Liver (tissue), 9 donors: ENCODE measurements around the gene PARN. TPM values are rescaled to one million over a fixed set of nuclear protein-coding genes. Genes with fewer than 3 reads are reported as not detected.
"Not testable (repeated sequence)": the region's sequence is repeated elsewhere in the genome, so short reads cannot be mapped to it uniquely, and the experiment has no call there.

Source experiments
- DNase-seq: peaks from one replicate; pipeline ENCODE4 v3.0.0-alpha.2; 2017; ENCODE audit warnings: low spot score
- H3K27ac ChIP-seq, 2 donors: one replicate each; pipeline ENCODE4 v1.7.0; 2013; ENCODE audit warnings: inconsistent platforms in 2 of 2, low read length in 2 of 2, control low read depth in 1 of 2, low read depth in 1 of 2, mild to moderate bottlenecking in 1 of 2
- H3K27me3 ChIP-seq, 4 donors: one replicate each; pipeline versions ENCODE4 v1.6.1 to v1.7.0; 2013; ENCODE audit warnings: low read length in 3 of 4, inconsistent platforms in 1 of 4, mild to moderate bottlenecking in 1 of 4, moderate library complexity in 1 of 4; ENCODE audit not compliant: control insufficient read depth in 4 of 4, insufficient read depth in 4 of 4
- H3K36me3 ChIP-seq, 4 donors: one replicate each; pipeline versions ENCODE4 v1.6.1 to v1.7.0; 2013; ENCODE audit warnings: low read length in 3 of 4, mild to moderate bottlenecking in 3 of 4, low read depth in 1 of 4, moderate library complexity in 1 of 4; ENCODE audit not compliant: control insufficient read depth in 4 of 4, insufficient read depth in 3 of 4
- H3K4me1 ChIP-seq, 4 donors: one replicate each; pipeline versions ENCODE4 v1.6.1 to v1.7.0; 2013; ENCODE audit warnings: low read length in 3 of 4, mild to moderate bottlenecking in 3 of 4, moderate library complexity in 1 of 4; ENCODE audit not compliant: control insufficient read depth in 4 of 4, insufficient read depth in 4 of 4
- H3K4me3 ChIP-seq, 3 donors: one replicate each; pipeline versions ENCODE4 v1.6.1 to v1.7.0; 2013; ENCODE audit warnings: low read length in 3 of 3, control low read depth in 1 of 3, low read depth in 1 of 3, mild to moderate bottlenecking in 1 of 3
- H3K9ac ChIP-seq, 2 donors: one replicate each; pipeline ENCODE4 v1.7.0; 2013; ENCODE audit warnings: low read length in 2 of 2, mild to moderate bottlenecking in 2 of 2, moderate library complexity in 2 of 2, control low read depth in 1 of 2, low read depth in 1 of 2
- H3K9me3 ChIP-seq, 4 donors: one replicate each; pipeline versions ENCODE4 v1.6.1 to v1.7.0; 2013; ENCODE audit warnings: low read length in 3 of 4; ENCODE audit not compliant: control insufficient read depth in 4 of 4
- EGR1 ChIP-seq, 2 donors: IDR thresholded peaks; 2 replicates each; pipeline ENCODE4 v1.6.1; 2016 to 2018; ENCODE audit warnings: antibody characterized with exemption in 2 of 2, low read depth in 2 of 2
- FOXA1 ChIP-seq: IDR thresholded peaks from 2 replicates; pipeline ENCODE4 v1.6.1; 2016; ENCODE audit warnings: antibody characterized with exemption
- FOXA2 ChIP-seq: IDR thresholded peaks from 2 replicates; pipeline ENCODE4 v1.6.1; 2016; ENCODE audit warnings: antibody characterized with exemption
- GABPA ChIP-seq, 2 donors: IDR thresholded peaks in 1 of 2; conservative IDR thresholded peaks in 1 of 2; 2 replicates each; pipeline ENCODE4 v1.6.1; 2016; ENCODE audit warnings: antibody characterized with exemption in 2 of 2, mild to moderate bottlenecking in 1 of 2, moderate library complexity in 1 of 2
- HNF4G ChIP-seq: IDR thresholded peaks from 2 replicates; pipeline ENCODE4 v1.6.1; 2016; ENCODE audit warnings: antibody characterized with exemption
- JUND ChIP-seq, 2 donors: IDR thresholded peaks; 2 replicates each; pipeline ENCODE4 v1.6.1; 2016; ENCODE audit warnings: antibody characterized with exemption in 2 of 2
- NR2F2 ChIP-seq: IDR thresholded peaks from 2 replicates; pipeline ENCODE4 v1.6.1; 2016; ENCODE audit warnings: antibody characterized with exemption
- RAD21 ChIP-seq, 2 donors: IDR thresholded peaks; 2 replicates each; pipeline ENCODE4 v1.6.1; 2016; ENCODE audit warnings: antibody characterized with exemption in 2 of 2, mild to moderate bottlenecking in 2 of 2
- SP1 ChIP-seq: IDR thresholded peaks from 2 replicates; pipeline ENCODE4 v1.6.1; 2018; ENCODE audit warnings: antibody characterized with exemption, mild to moderate bottlenecking
- TAF1 ChIP-seq: conservative IDR thresholded peaks from 2 replicates; pipeline ENCODE4 v1.6.1; 2016; ENCODE audit warnings: antibody characterized with exemption, mild to moderate bottlenecking
- YY1 ChIP-seq: IDR thresholded peaks from 2 replicates; pipeline ENCODE4 v1.6.1; 2016; ENCODE audit warnings: antibody characterized with exemption, mild to moderate bottlenecking
- WGBS: extraction: QIAGEN DNeasy Blood & Tissue Kit; methylation state at CpG from one replicate; pipeline ENCODE4 v1.1.7; 2013; 5-methylcytosine and 5-hydroxymethylcytosine counted together
- polyA plus RNA-seq, 2 donors: library from polyadenylated mRNA; stranded (reverse) in 1 of 2; unstranded in 1 of 2; fragments of 200-250 nt in 1 of 2; fragments of >200 nt in 1 of 2; fragmentation: Nextera tagmentation in 1 of 2; extraction: Ambion mirVana in 1 of 2; gene quantifications; one replicate each; pipeline versions ENCODE4 v1.2.1 to v1.2.3, GENCODE V29; 2013 to 2015
- total RNA-seq, 2 donors: library from RNA; depleted of rRNA; stranded (reverse); fragments of >200 nt; gene quantifications; one replicate each; pipeline ENCODE4 v1.2.3, GENCODE V29; 2014
- TF ChIP-seq, protein P1 (sequence below): IDR thresholded peaks from 2 replicates; pipeline ENCODE4 v1.6.1; 2016; ENCODE audit warnings: antibody characterized with exemption
- TF ChIP-seq, protein P2 (sequence below): IDR thresholded peaks from 2 replicates; pipeline ENCODE4 v1.6.1; 2016; ENCODE audit warnings: antibody characterized with exemption
- TF ChIP-seq, protein P3 (sequence below): IDR thresholded peaks from 2 replicates; pipeline ENCODE4 v1.6.1; 2016; ENCODE audit warnings: antibody characterized with exemption, mild to moderate bottlenecking
- TF ChIP-seq, protein P4 (sequence below): fragments of 150-350 bp; IDR thresholded peaks from 2 replicates; pipeline ENCODE4 v1.5.1; 2017; ENCODE audit warnings: improper control_type of control experiment, low read depth, low read length; ENCODE audit not compliant: missing input control
- TF ChIP-seq, protein P5 (sequence below): IDR thresholded peaks from 2 replicates; pipeline ENCODE4 v1.6.1; 2016; ENCODE audit warnings: antibody characterized with exemption
- donor health status: healthy.
- donor health status: healthy.
- donor health status: healthy.
- donor health status: healthy.
- donor health status: healthy.

Gene PARN
- total and polyA plus RNA-seq, 4 donors: 7.9 to 19.7 (median 9.7) TPM

DNA sequence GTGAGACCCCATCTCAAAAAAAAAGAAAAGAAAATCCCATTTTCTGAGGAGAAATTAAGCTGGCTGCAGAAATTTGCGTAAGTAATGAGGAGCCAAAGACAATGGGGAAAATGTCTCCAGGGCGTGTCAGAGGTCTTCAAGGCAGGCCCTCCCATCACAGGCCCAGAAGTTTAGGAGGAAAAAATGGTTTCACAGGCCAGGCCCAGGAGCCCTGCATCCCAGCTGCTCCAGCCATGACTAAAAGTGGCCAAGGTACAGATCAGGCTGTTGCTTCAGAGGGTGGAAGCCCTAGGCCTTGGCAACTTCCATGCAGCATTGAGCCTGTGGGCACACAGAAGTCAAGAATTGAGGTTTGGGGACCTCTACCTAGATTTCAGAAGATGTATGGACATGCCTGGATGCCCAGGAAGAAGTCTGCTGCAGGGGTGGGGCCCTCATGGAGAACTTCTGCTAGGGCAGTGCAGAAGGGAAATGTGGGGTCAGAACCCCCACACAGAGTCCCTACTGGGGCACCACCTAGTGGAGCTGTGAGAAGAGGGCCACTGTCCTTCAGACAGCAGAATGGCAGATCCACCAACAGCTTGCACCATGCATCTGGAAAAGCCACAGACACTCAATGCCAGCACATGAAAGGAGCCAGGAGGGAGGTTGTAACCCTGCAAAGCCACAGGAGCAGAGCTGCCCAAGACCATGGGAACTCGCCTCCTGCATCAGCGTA is 55.2 kb downstream of the PARN start:
- H3K9me3 ChIP-seq, DNase-seq, H3K9ac ChIP-seq, H3K36me3 ChIP-seq, H3K27ac ChIP-seq, H3K27me3 ChIP-seq, H3K4me3 ChIP-seq: not testable (repeated sequence)
- H3K4me1 ChIP-seq: peaks cover 0 to 18% (median 16%) of the 10 kb centered on the region in 4 donors
- peak in 1 of 2 donors; percentile 16 for TF ChIP-seq RAD21 (IDR thresholded peaks at IDR 0.05)
- WGBS: 97% methylated on average over 4 of the region's 4 CpGs

DNA sequence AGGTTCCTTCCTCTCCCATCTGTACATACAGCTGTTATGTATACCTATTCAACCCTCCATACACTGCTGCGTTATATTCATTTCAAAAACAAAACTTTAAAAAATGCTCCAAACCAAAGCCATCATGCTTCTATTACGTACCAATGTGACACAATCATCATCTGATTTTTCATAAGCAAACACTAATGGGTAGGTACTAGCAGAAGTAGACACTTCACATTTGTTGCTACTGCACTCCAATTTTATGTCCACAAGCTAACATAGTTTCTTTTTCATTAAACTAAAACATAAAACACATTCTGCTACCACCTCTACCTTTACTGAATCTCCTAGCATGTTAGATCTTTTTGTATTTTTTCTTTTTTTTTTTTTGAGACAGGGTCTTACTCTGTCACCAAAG is 57.5 kb downstream of the PARN start:
- Histone ChIP-seq H3K9ac (no peak overlapping the region), H3K4me1 (peaks cover 0 to 18% (median 15%) of the 10 kb centered on the region in 4 donors), H3K36me3 (peaks cover 0 to 2% (median 0%) of the 10 kb centered on the region in 4 donors), H3K4me3 (no peak overlapping the region), H3K27me3 (no peaks in the 10 kb centered on the region), H3K27ac (no peak overlapping the region), H3K9me3 (no peaks in the 10 kb centered on the region)
- TF ChIP-seq GABPA (IDR thresholded peaks at IDR 0.05 in 1 of 2, conservative IDR thresholded peaks at IDR 0.05 in 1 of 2): no peak
- TF ChIP-seq YY1: no peak
- WGBS: 97% methylated on average over 2 of the region's 2 CpGs
- DNase-seq: no peak

DNA sequence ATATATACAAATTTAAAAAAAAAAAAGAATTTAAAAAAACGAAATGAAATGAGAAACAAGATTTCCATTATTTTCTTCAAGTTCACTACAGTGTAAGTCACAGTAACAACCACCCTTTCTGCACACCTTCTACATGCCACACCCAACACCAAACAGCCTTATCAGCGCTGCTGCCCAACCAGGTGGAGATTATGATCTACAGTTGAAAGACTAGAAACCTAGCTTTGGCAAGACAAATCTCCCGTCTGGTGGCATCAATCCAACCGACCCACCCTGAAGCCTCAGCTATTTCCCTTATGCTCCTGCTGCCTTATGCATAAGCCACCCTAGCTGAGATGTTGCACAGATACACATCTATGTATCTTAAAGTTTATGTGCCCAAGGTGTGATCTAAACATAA is 60.8 kb downstream of the PARN start:
- Histone ChIP-seq H3K27ac (no peak overlapping the region), H3K9ac (no peak overlapping the region), H3K9me3 (no peaks in the 10 kb centered on the region), H3K4me3 (no peak overlapping the region), H3K27me3 (no peaks in the 10 kb centered on the region), H3K4me1 (peaks cover 5 to 29% (median 23%) of the 10 kb centered on the region in 4 donors), H3K36me3 (no peaks in the 10 kb centered on the region)
- no peak for DNase-seq
- WGBS: 88% methylated on average over 4 of the region's 4 CpGs
- TF ChIP-seq, protein P1, sequence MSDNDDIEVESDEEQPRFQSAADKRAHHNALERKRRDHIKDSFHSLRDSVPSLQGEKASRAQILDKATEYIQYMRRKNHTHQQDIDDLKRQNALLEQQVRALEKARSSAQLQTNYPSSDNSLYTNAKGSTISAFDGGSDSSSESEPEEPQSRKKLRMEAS: no peak
- TF ChIP-seq GABPA (IDR thresholded peaks at IDR 0.05 in 1 of 2, conservative IDR thresholded peaks at IDR 0.05 in 1 of 2): no peak
- no peak for TF ChIP-seq TAF1
- TF ChIP-seq, protein P2, sequence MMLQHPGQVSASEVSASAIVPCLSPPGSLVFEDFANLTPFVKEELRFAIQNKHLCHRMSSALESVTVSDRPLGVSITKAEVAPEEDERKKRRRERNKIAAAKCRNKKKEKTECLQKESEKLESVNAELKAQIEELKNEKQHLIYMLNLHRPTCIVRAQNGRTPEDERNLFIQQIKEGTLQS: no peak
- no peak for TF ChIP-seq FOXA2
- TF ChIP-seq SP1: no peak
- TF ChIP-seq YY1: no peak
- no peak for TF ChIP-seq HNF4G
- TF ChIP-seq FOXA1: no peak
- TF ChIP-seq JUND (IDR thresholded peaks at IDR 0.05): no peak
- TF ChIP-seq, protein P3, sequence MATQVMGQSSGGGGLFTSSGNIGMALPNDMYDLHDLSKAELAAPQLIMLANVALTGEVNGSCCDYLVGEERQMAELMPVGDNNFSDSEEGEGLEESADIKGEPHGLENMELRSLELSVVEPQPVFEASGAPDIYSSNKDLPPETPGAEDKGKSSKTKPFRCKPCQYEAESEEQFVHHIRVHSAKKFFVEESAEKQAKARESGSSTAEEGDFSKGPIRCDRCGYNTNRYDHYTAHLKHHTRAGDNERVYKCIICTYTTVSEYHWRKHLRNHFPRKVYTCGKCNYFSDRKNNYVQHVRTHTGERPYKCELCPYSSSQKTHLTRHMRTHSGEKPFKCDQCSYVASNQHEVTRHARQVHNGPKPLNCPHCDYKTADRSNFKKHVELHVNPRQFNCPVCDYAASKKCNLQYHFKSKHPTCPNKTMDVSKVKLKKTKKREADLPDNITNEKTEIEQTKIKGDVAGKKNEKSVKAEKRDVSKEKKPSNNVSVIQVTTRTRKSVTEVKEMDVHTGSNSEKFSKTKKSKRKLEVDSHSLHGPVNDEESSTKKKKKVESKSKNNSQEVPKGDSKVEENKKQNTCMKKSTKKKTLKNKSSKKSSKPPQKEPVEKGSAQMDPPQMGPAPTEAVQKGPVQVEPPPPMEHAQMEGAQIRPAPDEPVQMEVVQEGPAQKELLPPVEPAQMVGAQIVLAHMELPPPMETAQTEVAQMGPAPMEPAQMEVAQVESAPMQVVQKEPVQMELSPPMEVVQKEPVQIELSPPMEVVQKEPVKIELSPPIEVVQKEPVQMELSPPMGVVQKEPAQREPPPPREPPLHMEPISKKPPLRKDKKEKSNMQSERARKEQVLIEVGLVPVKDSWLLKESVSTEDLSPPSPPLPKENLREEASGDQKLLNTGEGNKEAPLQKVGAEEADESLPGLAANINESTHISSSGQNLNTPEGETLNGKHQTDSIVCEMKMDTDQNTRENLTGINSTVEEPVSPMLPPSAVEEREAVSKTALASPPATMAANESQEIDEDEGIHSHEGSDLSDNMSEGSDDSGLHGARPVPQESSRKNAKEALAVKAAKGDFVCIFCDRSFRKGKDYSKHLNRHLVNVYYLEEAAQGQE: no peak
- TF ChIP-seq, protein P4, sequence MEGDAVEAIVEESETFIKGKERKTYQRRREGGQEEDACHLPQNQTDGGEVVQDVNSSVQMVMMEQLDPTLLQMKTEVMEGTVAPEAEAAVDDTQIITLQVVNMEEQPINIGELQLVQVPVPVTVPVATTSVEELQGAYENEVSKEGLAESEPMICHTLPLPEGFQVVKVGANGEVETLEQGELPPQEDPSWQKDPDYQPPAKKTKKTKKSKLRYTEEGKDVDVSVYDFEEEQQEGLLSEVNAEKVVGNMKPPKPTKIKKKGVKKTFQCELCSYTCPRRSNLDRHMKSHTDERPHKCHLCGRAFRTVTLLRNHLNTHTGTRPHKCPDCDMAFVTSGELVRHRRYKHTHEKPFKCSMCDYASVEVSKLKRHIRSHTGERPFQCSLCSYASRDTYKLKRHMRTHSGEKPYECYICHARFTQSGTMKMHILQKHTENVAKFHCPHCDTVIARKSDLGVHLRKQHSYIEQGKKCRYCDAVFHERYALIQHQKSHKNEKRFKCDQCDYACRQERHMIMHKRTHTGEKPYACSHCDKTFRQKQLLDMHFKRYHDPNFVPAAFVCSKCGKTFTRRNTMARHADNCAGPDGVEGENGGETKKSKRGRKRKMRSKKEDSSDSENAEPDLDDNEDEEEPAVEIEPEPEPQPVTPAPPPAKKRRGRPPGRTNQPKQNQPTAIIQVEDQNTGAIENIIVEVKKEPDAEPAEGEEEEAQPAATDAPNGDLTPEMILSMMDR: no peak
- no peak for TF ChIP-seq EGR1 (IDR thresholded peaks at IDR 0.05; ENCODE audit: low read depth in 2 of 2)
- TF ChIP-seq RAD21 (IDR thresholded peaks at IDR 0.05): no peak
- TF ChIP-seq NR2F2: no peak
- TF ChIP-seq, protein P5, sequence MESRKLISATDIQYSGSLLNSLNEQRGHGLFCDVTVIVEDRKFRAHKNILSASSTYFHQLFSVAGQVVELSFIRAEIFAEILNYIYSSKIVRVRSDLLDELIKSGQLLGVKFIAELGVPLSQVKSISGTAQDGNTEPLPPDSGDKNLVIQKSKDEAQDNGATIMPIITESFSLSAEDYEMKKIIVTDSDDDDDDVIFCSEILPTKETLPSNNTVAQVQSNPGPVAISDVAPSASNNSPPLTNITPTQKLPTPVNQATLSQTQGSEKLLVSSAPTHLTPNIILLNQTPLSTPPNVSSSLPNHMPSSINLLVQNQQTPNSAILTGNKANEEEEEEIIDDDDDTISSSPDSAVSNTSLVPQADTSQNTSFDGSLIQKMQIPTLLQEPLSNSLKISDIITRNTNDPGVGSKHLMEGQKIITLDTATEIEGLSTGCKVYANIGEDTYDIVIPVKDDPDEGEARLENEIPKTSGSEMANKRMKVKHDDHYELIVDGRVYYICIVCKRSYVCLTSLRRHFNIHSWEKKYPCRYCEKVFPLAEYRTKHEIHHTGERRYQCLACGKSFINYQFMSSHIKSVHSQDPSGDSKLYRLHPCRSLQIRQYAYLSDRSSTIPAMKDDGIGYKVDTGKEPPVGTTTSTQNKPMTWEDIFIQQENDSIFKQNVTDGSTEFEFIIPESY: no peak
